22Rv1 (cell line): ENCODE measurements around the gene FBXO10.

Experiments
- H3K27ac ChIP-seq: fragments of 450-650 bp; 2 replicates; pipeline ENCODE4 v1.5.1; 2017
- CTCF ChIP-seq: fragments of 450-650 bp; IDR thresholded peaks from 2 replicates; pipeline ENCODE4 v1.5.1; 2017; ENCODE audit warnings: mild to moderate bottlenecking
- ZFX ChIP-seq: fragments of 450-650 bp; IDR thresholded peaks from 2 replicates; pipeline ENCODE4 v1.6.1; 2017; ENCODE audit warnings: antibody characterized with exemption, borderline replicate concordance

FBXO10 gene

GRCh38 chr9:37575921-37576721 is at the start of gene FBXO10:
Gene FBXO10 (minus strand): TSS chr9:37576380. CDS start chr9:37541768, 34,612 bp downstream.
- no peak for TF ChIP-seq ZFX
- no peak for TF ChIP-seq CTCF
- H3K27ac ChIP-seq: peak within 1 kb of the TSS; percentile 51

- TF ChIP-seq ZFX (no peak), CTCF (no peak)
Measured at GRCh38 chr9:37625758-37626147, 49.6 kb upstream of the FBXO10 start.

GRCh38 chr9:37625036-37625757 is 49.0 kb upstream of the FBXO10 start:
- no peak overlapping the region for H3K27ac ChIP-seq
- no peak for TF ChIP-seq CTCF
- TF ChIP-seq ZFX: no peak

More at GRCh38 chr9:37625758-37626147, 49.6 kb upstream of the FBXO10 start:
- no peak overlapping the region for H3K27ac ChIP-seq

- TF ChIP-seq CTCF: no peak
- TF ChIP-seq ZFX: no peak
- H3K27ac ChIP-seq: no peak overlapping the region
Measured at GRCh38 chr9:37624073-37624472, 47.9 kb upstream of the FBXO10 start.

GRCh38 chr9:37623267-37623666 is 47.1 kb upstream of the FBXO10 start:
- H3K27ac ChIP-seq: no peak overlapping the region
- TF ChIP-seq CTCF (no peak), ZFX (no peak)

- H3K27ac ChIP-seq: no peak overlapping the region
- TF ChIP-seq ZFX (no peak), CTCF (no peak)
Measured at GRCh38 chr9:37622462-37622861, 46.3 kb upstream of the FBXO10 start.
